Endodermal cell (in vitro differentiated cells): ENCODE measurements around the gene FAM53A. TPM values are rescaled to one million over a fixed set of nuclear protein-coding genes. Genes with fewer than 3 reads are reported as not detected.

Experiments used
- DNase-seq: peaks from one replicate; pipeline ENCODE4 v3.0.0-alpha.2; 2017
- H3K27ac ChIP-seq: 2 replicates; pipeline ENCODE4 v1.5.1; 2013; ENCODE audit warnings: mild to moderate bottlenecking, low read depth, low read length, moderate library complexity
- H3K27me3 ChIP-seq: 2 replicates; pipeline ENCODE4 v1.6.1; 2013; ENCODE audit warnings: mild to moderate bottlenecking, low read length, moderate library complexity; ENCODE audit not compliant: insufficient read depth, control insufficient read depth, poor library complexity, severe bottlenecking
- H3K36me3 ChIP-seq: 2 replicates; pipeline ENCODE4 v1.7.0; 2013; ENCODE audit warnings: mild to moderate bottlenecking, low read length, moderate library complexity; ENCODE audit not compliant: control insufficient read depth, insufficient read depth
- H3K4me1 ChIP-seq: one replicate; pipeline ENCODE4 v1.7.0; 2013; ENCODE audit warnings: low read length; ENCODE audit not compliant: control insufficient read depth, insufficient read depth
- H3K4me3 ChIP-seq: 2 replicates; pipeline ENCODE4 v1.5.1; 2013; ENCODE audit warnings: mild to moderate bottlenecking, low read length, moderate library complexity
- H3K9ac ChIP-seq: 2 replicates; pipeline ENCODE4 v1.6.1; 2013; ENCODE audit warnings: mild to moderate bottlenecking, low read length, moderate library complexity; ENCODE audit not compliant: poor library complexity, severe bottlenecking; ENCODE audit errors: extremely low read depth
- H3K9me3 ChIP-seq: 2 replicates; pipeline ENCODE4 v1.6.1; 2013; ENCODE audit warnings: mild to moderate bottlenecking, low read length, moderate library complexity; ENCODE audit not compliant: control insufficient read depth
- H3K27ac Mint-ChIP-seq: 2 replicates; pipeline ENCODE4 v1.8.0; 2020; ENCODE audit warnings: mixed read lengths
- H3K27me3 Mint-ChIP-seq: 2 replicates; pipeline ENCODE4 v1.8.0; 2021; ENCODE audit warnings: mild to moderate bottlenecking, mixed read lengths; ENCODE audit not compliant: insufficient read depth
- H3K36me3 Mint-ChIP-seq: 2 replicates; pipeline ENCODE4 v1.8.0; 2020; ENCODE audit warnings: low read depth, mixed read lengths
- H3K4me1 Mint-ChIP-seq: 2 replicates; pipeline ENCODE4 v1.8.0; 2020; ENCODE audit warnings: mixed read lengths
- H3K4me3 Mint-ChIP-seq: 2 replicates; pipeline ENCODE4 v1.8.0; 2020; ENCODE audit warnings: mild to moderate bottlenecking, moderate library complexity, mixed read lengths
- H3K9me3 Mint-ChIP-seq: 2 replicates; pipeline ENCODE4 v1.8.0; 2020; ENCODE audit warnings: mild to moderate bottlenecking, mixed read lengths
- CTCF ChIP-seq: fragments of 200-600 bp; sonication (generic); conservative IDR thresholded peaks from 2 replicates; pipeline ENCODE4 v1.5.0; 2021; ENCODE audit warnings: antibody characterized with exemption, mild to moderate bottlenecking
- WGBS, 2 experiments: methylation state at CpG; one replicate each; pipeline versions ENCODE4 v1.1.5 to v1.1.7; 2013; ENCODE audit warnings: missing lambda C conversion rate in 2 of 2, mixed read lengths in 1 of 2; ENCODE audit not compliant: insufficient coverage in 1 of 2, insufficient read length in 1 of 2; 5-methylcytosine and 5-hydroxymethylcytosine counted together
- total RNA-seq, 2 donors: library from RNA; stranded (reverse); fragmentation: NEBNext Ultra II Directional in 1 of 2; extraction: Animal tissue kit (Norgen Biotek cat#: 25700) in 1 of 2; gene quantifications; 2 replicates in 1 of 2; 3 replicates in 1 of 2; pipeline ENCODE4 v1.2.1, GENCODE V29; 2021

Gene FAM53A
- total RNA-seq, 2 donors from 2014 or later: 3.7 to 4.9 TPM

- H3K4me3 Mint-ChIP-seq: peak overlapping the region; percentile 93
- H3K4me1 ChIP-seq: peaks cover 3% of the 10 kb centered on the region
- H3K27me3 Mint-ChIP-seq: no peaks in the 10 kb centered on the region
- peak overlapping the region; percentile 94 for H3K27ac Mint-ChIP-seq
- H3K4me3 ChIP-seq: peak overlapping the region; percentile 79
- H3K27ac ChIP-seq: no peak overlapping the region
- peaks cover 49% of the 10 kb centered on the region for H3K36me3 ChIP-seq
- no peaks in the 10 kb centered on the region for H3K9me3 Mint-ChIP-seq
- H3K27me3 ChIP-seq: no peaks in the 10 kb centered on the region
- 68 to 71% methylated on average over 9 to 18 of the region's 18 CpGs for WGBS, 2 experiments
- H3K9me3 ChIP-seq: no peaks in the 10 kb centered on the region
- DNase-seq: no peak
- no peak for TF ChIP-seq CTCF
- H3K4me1 Mint-ChIP-seq: peaks cover 30% of the 10 kb centered on the region
- H3K9ac ChIP-seq: peak overlapping the region; percentile 64
- peaks cover 36% of the 10 kb centered on the region for H3K36me3 Mint-ChIP-seq
These were observed 38.5 kb upstream of the FAM53A start for GRCh38 chr4:1722551-1723118.

- Histone ChIP-seq H3K4me3 (peak overlapping the region; percentile 79), H3K36me3 (peaks cover 42% of the 10 kb centered on the region), H3K4me1 (peaks cover 3% of the 10 kb centered on the region), H3K9ac (peak overlapping the region; percentile 64), H3K27ac (no peak overlapping the region), H3K9me3 (no peaks in the 10 kb centered on the region), H3K27me3 (no peaks in the 10 kb centered on the region)
- no peak for TF ChIP-seq CTCF
- H3K36me3 Mint-ChIP-seq: peaks cover 33% of the 10 kb centered on the region
- peak; percentile 58 for DNase-seq
- H3K27me3 Mint-ChIP-seq: no peaks in the 10 kb centered on the region
- WGBS, 2 experiments: 3 to 4% methylated on average over 24 to 59 of the region's 61 CpGs
- H3K9me3 Mint-ChIP-seq: no peaks in the 10 kb centered on the region
- H3K4me3 Mint-ChIP-seq: peak overlapping the region; percentile 93
- peaks cover 30% of the 10 kb centered on the region for H3K4me1 Mint-ChIP-seq
- peak overlapping the region; percentile 94 for H3K27ac Mint-ChIP-seq
These were observed 37.8 kb upstream of the FAM53A start for GRCh38 chr4:1721666-1722550.

GRCh38 chr4:1721003-1721665, 37.0 kb upstream of the FAM53A start, which contains the start of the genes TACC3 and TMEM129:
TSS of gene TACC3 (plus strand) at chr4:1721521. CDS start at chr4:1723422, 1,901 bp downstream.
TSS of gene TMEM129 (minus strand) at chr4:1721323. CDS start at chr4:1720837, 486 bp downstream.
- peak; percentile 99 for DNase-seq
- Mint-ChIP-seq H3K27me3 (no peaks in the 10 kb centered on the region), H3K9me3 (no peaks in the 10 kb centered on the region), H3K36me3 (peaks cover 27% of the 10 kb centered on the region), H3K4me1 (peaks cover 25% of the 10 kb centered on the region), H3K4me3 (peak within 1 kb of the TSS; percentile 93), H3K27ac (peak within 1 kb of the TSS; percentile 94)
- Histone ChIP-seq H3K36me3 (peaks cover 35% of the 10 kb centered on the region), H3K9me3 (no peaks in the 10 kb centered on the region), H3K9ac (peak within 1 kb of the TSS; percentile 64), H3K4me3 (peak within 1 kb of the TSS; percentile 82), H3K4me1 (peaks cover 3% of the 10 kb centered on the region), H3K27me3 (no peaks in the 10 kb centered on the region), H3K27ac (peak within 1 kb of the TSS; percentile 32)
- 0% methylated on average over 18 to 72 of the region's 83 CpGs for WGBS, 2 experiments
- no peak for TF ChIP-seq CTCF
